OCI-LY7 (cell line): ENCODE measurements around the gene LPP. TPM values are rescaled to one million over a fixed set of nuclear protein-coding genes. Genes with fewer than 3 reads are reported as not detected.

Experiments used
- BruUV-seq: library from RNA; stranded (reverse); fragments of 400-500 nt; replicated peaks from 2 replicates; lab custom pipeline; 2021; lab: Mats Ljungman, UMichigan
- CTCF ChIA-PET: fragments of 300-600 bp; sonication (Branson Sonifier 250); formaldehyde crosslinking; loops from one replicate; lab custom pipeline; 2022; ENCODE audit warnings: antibody characterized with exemption; ENCODE audit not compliant: unreplicated experiment; lab: Charles Lee
- POLR2A ChIA-PET: fragments of 300-600 bp; sonication (Branson Sonifier 250); formaldehyde crosslinking; loops from one replicate; lab custom pipeline; 2022; ENCODE audit warnings: antibody characterized with exemption; lab: Charles Lee
- DNase-seq: peaks from one replicate; pipeline ENCODE4 v3.0.0-alpha.2; 2015; ENCODE audit warnings: low spot score
- H2AFZ ChIP-seq: fragments of 200-600 bp; sonication (generic), shearing (Covaris generic); 2 replicates; pipeline ENCODE4 v1.6.1; 2014; ENCODE audit warnings: mild to moderate bottlenecking, antibody characterized with exemption, low read length, moderate library complexity
- H3K27ac ChIP-seq: fragments of 200-600 bp; sonication (generic); 2 replicates; pipeline ENCODE4 v1.5.1; 2014; ENCODE audit warnings: mixed run types, low read depth, mild to moderate bottlenecking, moderate library complexity, low read length, inconsistent platforms; ENCODE audit not compliant: poor library complexity, severe bottlenecking
- H3K36me3 ChIP-seq: fragments of 200-600 bp; sonication (generic); 2 replicates; pipeline ENCODE4 v1.6.1; 2014; ENCODE audit warnings: mild to moderate bottlenecking, antibody characterized with exemption, low read length, moderate library complexity, mixed read lengths; ENCODE audit not compliant: insufficient read depth
- H3K4me1 ChIP-seq: fragments of 200-600 bp; sonication (generic); 2 replicates; pipeline ENCODE4 v1.5.1; 2014; ENCODE audit warnings: mild to moderate bottlenecking, low read length; ENCODE audit not compliant: insufficient read depth, poor library complexity, severe bottlenecking
- H3K4me2 ChIP-seq: fragments of 200-600 bp; sonication (generic); 2 replicates; pipeline ENCODE4 v1.6.1; 2014; ENCODE audit warnings: mild to moderate bottlenecking, low read length
- H3K4me3 ChIP-seq: fragments of 200-600 bp; sonication (generic); 2 replicates; pipeline ENCODE4 v1.5.1; 2014; ENCODE audit warnings: mild to moderate bottlenecking, low read depth, low read length; ENCODE audit not compliant: poor library complexity, severe bottlenecking
- H3K79me2 ChIP-seq: fragments of 200-600 bp; sonication (generic); 2 replicates; pipeline ENCODE4 v1.6.1; 2016; ENCODE audit warnings: low read depth, mild to moderate bottlenecking, low read length, moderate library complexity, mixed read lengths; ENCODE audit not compliant: insufficient read depth
- H3K9me2 ChIP-seq: fragments of 200-600 bp; sonication (generic); 2 replicates; pipeline ENCODE4 v1.6.1; 2016; ENCODE audit warnings: mild to moderate bottlenecking, low read length, mixed read lengths; ENCODE audit not compliant: insufficient read depth
- H3K9me3 ChIP-seq: fragments of 200-600 bp; sonication (generic); 2 replicates; pipeline ENCODE4 v1.6.1; 2014; ENCODE audit warnings: mild to moderate bottlenecking, mixed run types, low read length, mixed read lengths
- H4K20me1 ChIP-seq: fragments of 200-600 bp; sonication (generic); 2 replicates; pipeline ENCODE4 v1.6.1; 2014; ENCODE audit warnings: mild to moderate bottlenecking, antibody characterized with exemption, low read length, moderate library complexity, mixed read lengths; ENCODE audit not compliant: insufficient read depth
- EZH2phosphoT487 ChIP-seq: fragments of 200-600 bp; sonication (generic); IDR thresholded peaks from 2 replicates; pipeline ENCODE4 v1.6.1; 2018; ENCODE audit warnings: low read depth, borderline replicate concordance, mild to moderate bottlenecking, mixed run types, antibody characterized with exemption, low read length, moderate library complexity, mixed read lengths
- intact Hi-C: fragments of 100-400 bp; cut with micrococcal nuclease; formaldehyde crosslinking; loops from one replicate; pipeline ENCODE4 v1.10.0; 2022; ENCODE audit not compliant: unreplicated experiment
- total RNA-seq, 2 experiments: library from RNA; depleted of rRNA in 1 of 2; stranded (reverse); fragments of >200 nt in 1 of 2; shearing (Covaris generic) in 1 of 2; gene quantifications; 2 replicates each; pipeline ENCODE4 v1.2.3, GENCODE V29; 2014 to 2022
- TF ChIP-seq, protein P1 (sequence below): fragments of 200-600 bp; sonication (generic); conservative IDR thresholded peaks from 2 replicates; pipeline ENCODE4 v1.5.1; 2014; ENCODE audit warnings: mild to moderate bottlenecking, antibody characterized with exemption, low read length, moderate library complexity, mixed read lengths

The LPP gene
- total RNA-seq, 2 experiments from 2014 or later, result 10.9 to 119 TPM

DNA sequence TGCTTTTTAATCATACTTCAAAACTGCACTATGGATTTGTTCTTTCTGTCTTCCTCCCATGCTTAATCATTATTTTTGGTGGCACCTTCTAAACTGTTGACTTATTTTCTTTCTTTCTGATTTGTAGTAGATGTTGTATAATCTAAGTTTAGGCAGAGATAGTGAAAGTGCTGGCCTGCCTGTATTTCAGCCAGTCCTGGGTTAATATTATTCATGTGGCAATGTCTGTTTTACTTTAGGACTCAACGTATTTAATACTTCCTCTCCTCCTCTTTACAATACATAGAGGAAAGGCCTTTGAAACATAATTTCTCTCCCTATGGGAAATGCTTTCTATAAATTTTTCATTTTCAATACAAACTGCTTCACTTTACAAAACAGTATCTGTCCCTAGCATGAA lies 690.1 kb downstream of the LPP start:
- no TSS peak for BruUV-seq
- POLR2A ChIA-PET, result interaction anchor here (0.6 kb wide), 1 partner anchor 18 kb away, joined by 3 read pairs; no protein-coding TSS in a partner anchor

DNA sequence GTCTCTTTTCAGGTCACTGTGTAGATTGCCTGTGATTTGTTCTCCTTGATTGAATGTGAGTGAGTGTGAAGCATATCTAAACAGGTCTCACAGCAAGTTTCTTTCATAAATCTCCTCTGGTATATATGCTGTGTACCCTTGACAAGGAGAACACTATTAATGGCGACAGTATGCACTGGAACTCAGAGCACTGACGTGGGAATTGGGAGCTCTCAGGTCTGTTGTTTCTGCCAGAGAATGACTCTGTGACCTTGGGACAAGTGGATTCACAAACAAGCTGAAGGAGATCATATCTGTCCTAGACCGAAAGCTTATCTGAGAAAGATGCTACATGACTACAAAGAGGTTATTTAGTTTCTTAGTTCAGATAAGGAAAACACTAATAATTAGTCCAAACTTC lies 691.6 kb downstream of the LPP start:
- POLR2A ChIA-PET, result interaction anchor here (1.7 kb wide), 1 partner anchor 11 kb away, joined by 5 read pairs; no protein-coding TSS in a partner anchor
- H3K4me2 ChIP-seq, result no peak overlapping the region

More for the DNA sequence above, 690.1 kb downstream of the LPP start:
- intact Hi-C loops, result no loop called here
- no peak for TF ChIP-seq EZH2phosphoT487
- TF ChIP-seq, protein P1, sequence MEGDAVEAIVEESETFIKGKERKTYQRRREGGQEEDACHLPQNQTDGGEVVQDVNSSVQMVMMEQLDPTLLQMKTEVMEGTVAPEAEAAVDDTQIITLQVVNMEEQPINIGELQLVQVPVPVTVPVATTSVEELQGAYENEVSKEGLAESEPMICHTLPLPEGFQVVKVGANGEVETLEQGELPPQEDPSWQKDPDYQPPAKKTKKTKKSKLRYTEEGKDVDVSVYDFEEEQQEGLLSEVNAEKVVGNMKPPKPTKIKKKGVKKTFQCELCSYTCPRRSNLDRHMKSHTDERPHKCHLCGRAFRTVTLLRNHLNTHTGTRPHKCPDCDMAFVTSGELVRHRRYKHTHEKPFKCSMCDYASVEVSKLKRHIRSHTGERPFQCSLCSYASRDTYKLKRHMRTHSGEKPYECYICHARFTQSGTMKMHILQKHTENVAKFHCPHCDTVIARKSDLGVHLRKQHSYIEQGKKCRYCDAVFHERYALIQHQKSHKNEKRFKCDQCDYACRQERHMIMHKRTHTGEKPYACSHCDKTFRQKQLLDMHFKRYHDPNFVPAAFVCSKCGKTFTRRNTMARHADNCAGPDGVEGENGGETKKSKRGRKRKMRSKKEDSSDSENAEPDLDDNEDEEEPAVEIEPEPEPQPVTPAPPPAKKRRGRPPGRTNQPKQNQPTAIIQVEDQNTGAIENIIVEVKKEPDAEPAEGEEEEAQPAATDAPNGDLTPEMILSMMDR, result no peak
- Histone ChIP-seq H3K4me2 (no peak overlapping the region), H3K36me3 (no peaks in the 10 kb centered on the region), H3K9me2 (no peaks in the 10 kb centered on the region; the same call in 1 of the 2 replicates), H2AFZ (no peak overlapping the region), H3K79me2 (no peaks in the 10 kb centered on the region), H3K4me3 (no peak overlapping the region), H4K20me1 (no peaks in the 10 kb centered on the region), H3K27ac (no peak overlapping the region), H3K9me3 (no peaks in the 10 kb centered on the region), H3K4me1 (no peaks in the 10 kb centered on the region)
- no peak for DNase-seq
- CTCF ChIA-PET, result no interaction called here

DNA sequence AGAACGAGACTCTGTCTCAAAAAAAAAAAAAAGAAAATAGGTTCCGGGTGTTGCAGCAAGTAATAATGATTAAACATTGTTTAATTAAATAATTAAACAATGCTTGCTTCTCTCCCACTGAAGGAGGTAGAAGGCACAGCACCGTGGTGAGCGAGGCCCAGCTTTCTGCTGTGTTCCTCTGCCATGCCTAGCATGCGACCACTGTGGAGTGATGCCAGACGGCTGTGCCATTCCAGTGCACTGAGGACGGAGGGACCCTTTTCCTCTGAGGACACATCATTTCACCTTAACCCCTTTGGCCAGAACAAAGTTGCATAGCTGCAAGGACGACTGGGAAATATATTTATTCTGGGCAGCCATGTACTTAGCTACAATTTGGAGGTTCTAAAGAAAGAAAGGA lies 695.0 kb downstream of the LPP start:
- H3K27ac ChIP-seq, result no peak overlapping the region
- no peaks in the 10 kb centered on the region for H3K4me1 ChIP-seq
- H2AFZ ChIP-seq, result no peak overlapping the region
- no peak overlapping the region for H3K4me3 ChIP-seq
- no peaks in the 10 kb centered on the region for H3K79me2 ChIP-seq
- H3K9me2 ChIP-seq, result no peaks in the 10 kb centered on the region
- DNase-seq, result no peak
- BruUV-seq, result no TSS peak
- H4K20me1 ChIP-seq, result no peaks in the 10 kb centered on the region
- POLR2A ChIA-PET, result interaction anchor here (0.7 kb wide), 2 partner anchors 17 to 65 kb away, joined by 3 to 4 read pairs; no protein-coding TSS in a partner anchor
- intact Hi-C loops, result no loop called here
- CTCF ChIA-PET, result no interaction called here
- no peak overlapping the region for H3K4me2 ChIP-seq
- no peaks in the 10 kb centered on the region for H3K9me3 ChIP-seq
- TF ChIP-seq, protein P1, result no peak
- TF ChIP-seq EZH2phosphoT487, result no peak
- no peaks in the 10 kb centered on the region for H3K36me3 ChIP-seq

More for the DNA sequence above, 691.6 kb downstream of the LPP start:
- Histone ChIP-seq H4K20me1 (no peaks in the 10 kb centered on the region), H2AFZ (no peak overlapping the region), H3K79me2 (no peaks in the 10 kb centered on the region), H3K4me1 (no peaks in the 10 kb centered on the region), H3K4me3 (no peak overlapping the region), H3K9me2 (no peaks in the 10 kb centered on the region; the same call in 1 of the 2 replicates), H3K9me3 (no peaks in the 10 kb centered on the region), H3K27ac (no peak overlapping the region), H3K36me3 (no peaks in the 10 kb centered on the region)
- intact Hi-C loops, result no loop called here
- CTCF ChIA-PET, result no interaction called here
- DNase-seq, result no peak
- no TSS peak for BruUV-seq
- TF ChIP-seq, protein P1, result no peak
